ENCODE results near the gene TCF4.

TCF4 gene

GRCh38 chr18:55365342-55365741, 222.7 kb downstream of the TCF4 start:
- DNase-seq (ENCODE audit: low read depth): no peak
- TF ChIP-seq CTCF (conservative IDR thresholded peaks at IDR 0.05; ENCODE audit: control insufficient read depth, insufficient read depth, low read depth, low read length): no peak
- no peak overlapping the region for H3K4me3 ChIP-seq (ENCODE audit: control insufficient read depth, low read depth, low read length)

DNA sequence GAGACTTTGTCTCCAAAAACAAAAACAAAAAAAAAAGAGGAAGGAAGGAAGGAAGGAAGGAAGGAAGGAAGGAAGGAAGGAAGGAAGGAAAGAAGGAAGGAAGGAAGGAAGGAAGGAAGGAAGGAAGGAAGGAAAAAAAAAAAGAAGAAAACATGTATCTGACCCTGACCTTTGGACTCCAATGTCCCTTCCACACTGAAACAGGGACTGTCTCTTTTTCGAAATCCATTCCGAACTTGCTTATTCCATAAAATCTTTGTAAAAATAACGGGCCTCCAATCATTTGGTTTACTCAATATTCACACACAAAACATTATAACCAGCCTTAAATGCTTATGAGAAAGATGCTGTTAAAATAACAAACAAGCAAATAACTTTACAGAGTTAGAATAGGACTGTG, 225.7 kb downstream of the TCF4 start:
- TF ChIP-seq CTCF (conservative IDR thresholded peaks at IDR 0.05; ENCODE audit: control insufficient read depth, insufficient read depth, low read depth, low read length): no peak
- no peak for DNase-seq (ENCODE audit: low read depth)
- H3K4me3 ChIP-seq (ENCODE audit: control insufficient read depth, low read depth, low read length): no peak overlapping the region

DNA sequence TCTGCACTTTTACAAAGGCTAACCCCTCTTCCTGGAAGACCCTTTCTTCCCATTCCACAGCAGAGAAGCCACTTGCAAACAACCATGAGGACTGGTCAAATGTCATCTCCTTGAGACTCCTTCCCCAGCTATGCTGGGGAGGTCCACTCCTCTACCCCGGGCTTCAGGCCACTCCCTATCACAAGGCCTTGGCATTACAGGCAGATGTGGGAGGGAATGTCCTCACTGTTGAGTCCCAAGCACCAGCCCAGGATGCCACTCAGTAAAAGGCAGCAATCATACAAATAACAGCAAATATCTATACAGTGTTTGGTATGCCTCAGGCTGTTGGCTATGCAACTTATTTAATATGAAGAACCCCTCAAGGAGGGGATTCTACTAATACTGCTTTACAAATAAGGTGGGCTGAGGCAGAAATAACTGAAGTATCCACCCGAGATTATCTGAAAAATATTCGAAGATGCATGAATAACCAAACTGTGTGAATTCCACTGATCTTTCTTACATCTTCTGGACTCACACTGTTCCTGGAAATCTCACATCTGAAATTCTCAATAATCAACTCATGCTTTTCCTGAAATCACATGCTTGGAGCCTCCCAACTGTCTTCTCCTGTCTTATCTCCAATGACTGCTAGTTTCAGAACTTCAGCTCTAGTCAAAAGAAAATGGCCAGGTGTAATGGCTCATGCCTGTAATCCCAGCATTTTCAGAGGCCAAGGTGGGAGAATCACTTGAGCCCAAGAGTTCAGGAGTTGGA, 226.3 kb downstream of the TCF4 start:
- no peak for TF ChIP-seq CTCF (conservative IDR thresholded peaks at IDR 0.05; ENCODE audit: control insufficient read depth, insufficient read depth, low read depth, low read length)
- no peak for DNase-seq (ENCODE audit: low read depth)

DNA sequence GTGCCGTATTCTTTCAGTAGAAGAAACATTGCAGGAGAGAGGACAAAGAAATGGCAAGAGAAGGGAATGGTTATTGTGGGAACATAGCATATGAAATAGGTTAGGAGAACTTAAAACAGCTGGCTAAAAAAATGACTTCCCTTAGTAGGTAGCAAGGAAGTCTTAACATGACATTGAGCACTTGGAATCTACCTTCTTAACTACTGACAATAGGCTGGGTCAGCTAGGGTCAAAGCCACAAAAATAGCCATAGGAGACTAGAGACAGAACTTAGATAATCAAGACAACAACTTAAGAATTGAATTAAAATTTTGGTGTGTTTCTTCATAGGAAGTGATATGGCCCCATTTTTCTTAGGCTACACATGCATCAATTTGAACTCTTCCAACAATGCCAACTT, 227.9 kb downstream of the TCF4 start:
- H3K4me3 ChIP-seq (ENCODE audit: control insufficient read depth, low read depth, low read length): no peak overlapping the region
- no peak for DNase-seq (ENCODE audit: low read depth)
- TF ChIP-seq CTCF (conservative IDR thresholded peaks at IDR 0.05; ENCODE audit: control insufficient read depth, insufficient read depth, low read depth, low read length): no peak

More for the DNA sequence above, 226.3 kb downstream of the TCF4 start:
- no peak overlapping the region for H3K4me3 ChIP-seq (ENCODE audit: control insufficient read depth, low read depth, low read length)

DNA sequence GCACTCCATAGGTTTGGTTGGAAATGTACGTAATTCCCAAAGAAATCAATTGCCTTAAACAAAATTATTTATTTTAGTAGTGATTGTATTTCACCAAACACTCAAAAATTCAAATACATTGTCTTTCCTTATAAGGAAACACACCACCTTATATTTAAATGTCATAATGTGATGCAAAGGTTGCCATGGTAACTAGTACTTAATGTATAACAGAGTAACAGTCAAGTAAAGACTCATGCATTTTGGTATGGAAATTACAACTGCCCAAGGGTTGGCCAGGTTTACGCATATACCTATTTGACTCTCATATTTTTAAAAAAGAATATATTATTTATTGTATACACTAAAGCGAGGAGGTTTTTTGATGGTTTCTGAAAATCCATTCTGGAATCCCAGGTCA, 231.2 kb downstream of the TCF4 start:
- no peak overlapping the region for H3K4me3 ChIP-seq (ENCODE audit: control insufficient read depth, low read depth, low read length)
- TF ChIP-seq CTCF (conservative IDR thresholded peaks at IDR 0.05; ENCODE audit: control insufficient read depth, insufficient read depth, low read depth, low read length): no peak
- no peak for DNase-seq (ENCODE audit: low read depth)

- DNase-seq (ENCODE audit: low read depth): no peak
These were observed 232.8 kb downstream of the TCF4 start for GRCh38 chr18:55355223-55355622.

More at GRCh38 chr18:55355223-55355622, 232.8 kb downstream of the TCF4 start:
- TF ChIP-seq CTCF (conservative IDR thresholded peaks at IDR 0.05; ENCODE audit: control insufficient read depth, insufficient read depth, low read depth, low read length): no peak
- H3K4me3 ChIP-seq (ENCODE audit: control insufficient read depth, low read depth, low read length): no peak overlapping the region

All from fibroblast of mammary gland (primary cell).